HepG2 (cell line): Measurements from ENCODE around the gene SERTAD3. TPM values are rescaled to one million over a fixed set of nuclear protein-coding genes. Genes with fewer than 3 reads are reported as not detected.

Source experiments
- ATAD3A ChIP-seq: sonication (generic); formaldehyde crosslinking; IDR thresholded peaks from 2 replicates; pipeline ENCODE4 v1.4.0; 2020; ENCODE audit warnings: missing genetic modification reagents
- CREM ChIP-seq, 2 experiments: sonication (generic) in 1 of 2; formaldehyde crosslinking in 1 of 2; IDR thresholded peaks; 2 replicates each; pipeline versions ENCODE4 v1.4.0 to v1.6.1; 2016 to 2020; ENCODE audit warnings: antibody characterized with exemption in 1 of 2, mild to moderate bottlenecking in 1 of 2, missing genetic modification reagents in 1 of 2
- ESRRA ChIP-seq: sonication (generic); formaldehyde crosslinking; IDR thresholded peaks from 2 replicates; pipeline ENCODE4 v1.5.1; 2020; ENCODE audit warnings: mild to moderate bottlenecking, low read depth, missing genetic modification reagents
- EZH2 ChIP-seq: conservative IDR thresholded peaks from 2 replicates; pipeline ENCODE4 v1.6.1; 2012; ENCODE audit warnings: mild to moderate bottlenecking, low read depth, low read length, moderate library complexity
- FLYWCH1 ChIP-seq: sonication (generic); formaldehyde crosslinking; IDR thresholded peaks from 2 replicates; pipeline ENCODE4 v1.8.1; 2023; ENCODE audit warnings: mild to moderate bottlenecking, missing genetic modification reagents
- HNRNPL ChIP-seq: fragments of 200-400 bp; formaldehyde crosslinking; IDR thresholded peaks from 2 replicates; pipeline ENCODE4 v1.6.1; 2017; ENCODE audit warnings: mild to moderate bottlenecking, low read depth, low read length
- HNRNPLL ChIP-seq: fragments of 200-400 bp; formaldehyde crosslinking; IDR thresholded peaks from 2 replicates; pipeline ENCODE4 v1.6.1; 2017; ENCODE audit warnings: mild to moderate bottlenecking, low read depth, low read length; ENCODE audit not compliant: poor library complexity, severe bottlenecking
- MBNL3 ChIP-seq: fragments of 250-450 bp; sonication (Bioruptor Pico); conservative IDR thresholded peaks from 2 replicates; pipeline ENCODE4 v1.8.0; 2022; ENCODE audit warnings: mild to moderate bottlenecking, inconsistent platforms
- NR1H2 ChIP-seq: sonication (generic); formaldehyde crosslinking; IDR thresholded peaks from 2 replicates; pipeline ENCODE4 v1.8.1; 2022; ENCODE audit warnings: low read depth, missing genetic modification reagents, borderline replicate concordance
- POLR2AphosphoS2 ChIP-seq: IDR thresholded peaks from 2 replicates; pipeline ENCODE4 v1.6.1; 2011; ENCODE audit warnings: low read depth, low read length, improper control_type of control experiment
- RBM22 ChIP-seq: fragments of 200-400 bp; formaldehyde crosslinking; optimal IDR thresholded peaks from 2 replicates; pipeline ENCODE3; 2017; ENCODE audit warnings: mild to moderate bottlenecking, low read length, moderate library complexity
- REL ChIP-seq: sonication (generic); formaldehyde crosslinking; conservative IDR thresholded peaks from 2 replicates; pipeline ENCODE4 v1.8.0; 2022; ENCODE audit warnings: mild to moderate bottlenecking, missing genetic modification reagents, moderate library complexity
- RORA ChIP-seq: sonication (generic); formaldehyde crosslinking; IDR thresholded peaks from 2 replicates; pipeline ENCODE4 v1.5.0; 2020; ENCODE audit warnings: mild to moderate bottlenecking, missing genetic modification reagents, moderate library complexity
- SKI ChIP-seq: fragments of 450-650 bp; IDR thresholded peaks from one replicate; pipeline ENCODE4 v1.6.1; 2018; ENCODE audit warnings: mild to moderate bottlenecking; ENCODE audit not compliant: partially characterized antibody
- THYN1 ChIP-seq: sonication (generic); formaldehyde crosslinking; IDR thresholded peaks from 2 replicates; pipeline ENCODE4 v1.8.1; 2023; ENCODE audit warnings: low read depth, mild to moderate bottlenecking, moderate library complexity, missing genetic modification reagents, borderline replicate concordance
- TOPORS ChIP-seq: sonication (generic); formaldehyde crosslinking; IDR thresholded peaks from 2 replicates; pipeline ENCODE4 v1.8.0; 2023; ENCODE audit warnings: mild to moderate bottlenecking, missing genetic modification reagents
- ZBTB1 ChIP-seq: sonication (generic); formaldehyde crosslinking; IDR thresholded peaks from 2 replicates; pipeline ENCODE4 v1.4.0; 2020; ENCODE audit warnings: missing genetic modification reagents, borderline replicate concordance
- ZEB1 ChIP-seq: IDR thresholded peaks from 2 replicates; pipeline ENCODE4 v1.6.1; 2012; ENCODE audit warnings: mild to moderate bottlenecking, low read depth, inconsistent platforms; ENCODE audit not compliant: insufficient replicate concordance
- ZFP37 ChIP-seq: sonication (generic); formaldehyde crosslinking; IDR thresholded peaks from 2 replicates; pipeline ENCODE4 v1.4.0; 2020; ENCODE audit warnings: missing genetic modification reagents, borderline replicate concordance
- ZNF441 ChIP-seq: sonication (generic); formaldehyde crosslinking; IDR thresholded peaks from 2 replicates; pipeline ENCODE4 v1.7.0; 2021; ENCODE audit warnings: missing genetic modification reagents, borderline replicate concordance
- ZNF776 ChIP-seq: sonication (generic); formaldehyde crosslinking; IDR thresholded peaks from 2 replicates; pipeline ENCODE4 v1.4.0; 2020; ENCODE audit warnings: mild to moderate bottlenecking, missing genetic modification reagents
- polyA plus RNA-seq, 8 experiments: library from polyadenylated mRNA; depleted of rRNA in 3 of 8; stranded (reverse) in 7 of 8; unstranded in 1 of 8; fragments of >200 nt; fragmentation: Illumina TruSeq in 4 of 8; extraction: Trizol in 4 of 8; gene quantifications; 2 replicates each; pipeline versions ENCODE4 v1.2.1 to v1.2.3, GENCODE V29; 2011 to 2016; ENCODE audit warnings: low read depth in 4 of 8, missing spikeins in 1 of 8, mixed read lengths in 1 of 8; ENCODE audit not compliant: insufficient read depth in 1 of 8
- total RNA-seq, 5 experiments: library from RNA; depleted of rRNA; stranded (reverse); fragments of >200 nt; fragmentation: Illumina TruSeq; extraction: Trizol; gene quantifications; 2 replicates each; pipeline ENCODE4 v1.2.3, GENCODE V29; 2016; ENCODE audit warnings: low read depth in 1 of 5
- TF ChIP-seq, protein P1 (sequence below): sonication (generic); formaldehyde crosslinking; IDR thresholded peaks from 2 replicates; pipeline ENCODE4 v1.4.0; 2020; ENCODE audit warnings: missing genetic modification reagents
- TF ChIP-seq, protein P2 (sequence below): IDR thresholded peaks from 2 replicates; pipeline ENCODE4 v1.6.1; 2016; ENCODE audit warnings: mild to moderate bottlenecking, missing biosample characterization, missing genetic modification reagents
- TF ChIP-seq, protein P3 (sequence below): sonication (generic); formaldehyde crosslinking; conservative IDR thresholded peaks from 2 replicates; pipeline ENCODE4 v1.4.0; 2020; ENCODE audit warnings: missing genetic modification reagents

SERTAD3 gene
- total and polyA plus RNA-seq, 2 of the 13 experiments (the other 11 are each of a cell fraction or from before 2014, with no cell fraction given), result 9.6 to 16.9 TPM

DNA sequence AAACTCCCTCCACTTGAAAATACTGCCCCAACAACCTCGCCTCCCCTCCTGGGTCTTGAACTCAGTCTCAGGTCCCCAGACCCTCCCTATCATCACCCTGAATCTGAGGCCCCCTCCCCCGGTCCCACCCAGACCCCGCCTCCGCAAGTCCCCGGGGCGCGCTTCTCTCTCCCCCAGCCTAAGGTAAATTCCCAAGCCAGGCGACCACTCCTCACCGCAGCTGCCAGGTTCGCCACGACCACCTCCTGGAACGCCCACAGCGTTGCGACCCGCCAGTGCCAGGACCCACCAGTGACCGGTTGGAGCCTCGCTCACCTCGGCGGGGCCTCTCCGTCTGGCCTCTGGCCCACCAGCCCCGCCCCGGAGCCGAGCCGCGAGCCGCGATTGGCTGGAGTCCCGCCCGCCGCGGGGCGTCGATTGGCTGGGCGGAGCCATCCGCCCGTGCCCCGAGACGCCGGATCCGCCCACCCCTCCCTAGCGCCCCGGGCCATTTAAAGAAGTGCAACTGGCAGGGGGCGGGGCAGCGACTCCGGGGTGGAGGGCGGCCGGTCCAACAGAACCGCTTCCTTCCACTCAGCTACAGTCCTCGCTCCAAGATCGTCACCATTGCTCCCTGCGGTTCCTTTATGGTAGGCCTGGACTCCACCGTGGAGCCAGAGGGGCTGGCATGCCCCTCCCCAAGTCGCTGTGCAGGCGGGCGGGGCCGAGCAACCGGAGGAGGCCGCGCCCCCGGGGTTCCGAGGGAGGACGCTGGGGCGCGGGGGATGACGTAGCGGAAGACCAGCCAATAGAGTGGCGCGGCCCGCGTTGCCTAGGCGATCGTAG is at the start of gene SERTAD3 (continued):
- TF ChIP-seq ZBTB1 (no peak), FLYWCH1 (CRISPR knock-in tag) (no peak), SKI (peak; percentile 82), HNRNPLL (peak; percentile 64), RORA (CRISPR knock-in tag) (no peak), POLR2AphosphoS2 (no peak), ZNF776 (CRISPR knock-in tag) (peak; percentile 88; the same call in 1 of the 2 replicates), ZNF441 (CRISPR knock-in tag) (no peak), ATAD3A (CRISPR knock-in tag) (no peak), MBNL3 (no peak), NR1H2 (CRISPR knock-in tag) (no peak), EZH2 (no peak), CREM (IDR thresholded peaks at IDR 0.05) (peak; percentile 77), CREM (CRISPR knock-in tag; IDR thresholded peaks at IDR 0.05) (no peak), RBM22 (no peak), ESRRA (CRISPR knock-in tag) (0 out of 2 replicates have a peak, but pooled peaks have one; percentile 68), HNRNPL (no peak), THYN1 (CRISPR knock-in tag) (no peak), REL (CRISPR knock-in tag) (no peak), ZEB1 (no peak), ZFP37 (CRISPR knock-in tag) (no peak), TOPORS (CRISPR knock-in tag) (no peak)
- TF ChIP-seq, protein P1, sequence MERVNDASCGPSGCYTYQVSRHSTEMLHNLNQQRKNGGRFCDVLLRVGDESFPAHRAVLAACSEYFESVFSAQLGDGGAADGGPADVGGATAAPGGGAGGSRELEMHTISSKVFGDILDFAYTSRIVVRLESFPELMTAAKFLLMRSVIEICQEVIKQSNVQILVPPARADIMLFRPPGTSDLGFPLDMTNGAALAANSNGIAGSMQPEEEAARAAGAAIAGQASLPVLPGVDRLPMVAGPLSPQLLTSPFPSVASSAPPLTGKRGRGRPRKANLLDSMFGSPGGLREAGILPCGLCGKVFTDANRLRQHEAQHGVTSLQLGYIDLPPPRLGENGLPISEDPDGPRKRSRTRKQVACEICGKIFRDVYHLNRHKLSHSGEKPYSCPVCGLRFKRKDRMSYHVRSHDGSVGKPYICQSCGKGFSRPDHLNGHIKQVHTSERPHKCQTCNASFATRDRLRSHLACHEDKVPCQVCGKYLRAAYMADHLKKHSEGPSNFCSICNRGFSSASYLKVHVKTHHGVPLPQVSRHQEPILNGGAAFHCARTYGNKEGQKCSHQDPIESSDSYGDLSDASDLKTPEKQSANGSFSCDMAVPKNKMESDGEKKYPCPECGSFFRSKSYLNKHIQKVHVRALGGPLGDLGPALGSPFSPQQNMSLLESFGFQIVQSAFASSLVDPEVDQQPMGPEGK (CRISPR knock-in tag), result peak; percentile 89
- TF ChIP-seq, protein P2, sequence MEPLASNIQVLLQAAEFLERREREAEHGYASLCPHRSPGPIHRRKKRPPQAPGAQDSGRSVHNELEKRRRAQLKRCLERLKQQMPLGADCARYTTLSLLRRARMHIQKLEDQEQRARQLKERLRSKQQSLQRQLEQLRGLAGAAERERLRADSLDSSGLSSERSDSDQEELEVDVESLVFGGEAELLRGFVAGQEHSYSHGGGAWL (CRISPR knock-in tag), result 0 out of 2 replicates have a peak, but pooled peaks have one; percentile 22
- TF ChIP-seq, protein P3, sequence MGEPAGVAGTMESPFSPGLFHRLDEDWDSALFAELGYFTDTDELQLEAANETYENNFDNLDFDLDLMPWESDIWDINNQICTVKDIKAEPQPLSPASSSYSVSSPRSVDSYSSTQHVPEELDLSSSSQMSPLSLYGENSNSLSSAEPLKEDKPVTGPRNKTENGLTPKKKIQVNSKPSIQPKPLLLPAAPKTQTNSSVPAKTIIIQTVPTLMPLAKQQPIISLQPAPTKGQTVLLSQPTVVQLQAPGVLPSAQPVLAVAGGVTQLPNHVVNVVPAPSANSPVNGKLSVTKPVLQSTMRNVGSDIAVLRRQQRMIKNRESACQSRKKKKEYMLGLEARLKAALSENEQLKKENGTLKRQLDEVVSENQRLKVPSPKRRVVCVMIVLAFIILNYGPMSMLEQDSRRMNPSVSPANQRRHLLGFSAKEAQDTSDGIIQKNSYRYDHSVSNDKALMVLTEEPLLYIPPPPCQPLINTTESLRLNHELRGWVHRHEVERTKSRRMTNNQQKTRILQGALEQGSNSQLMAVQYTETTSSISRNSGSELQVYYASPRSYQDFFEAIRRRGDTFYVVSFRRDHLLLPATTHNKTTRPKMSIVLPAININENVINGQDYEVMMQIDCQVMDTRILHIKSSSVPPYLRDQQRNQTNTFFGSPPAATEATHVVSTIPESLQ (CRISPR knock-in tag), result peak; percentile 42; the same call in 1 of the 2 replicates
